Fibroblast of the aortic adventitia (primary cell): Measurements from ENCODE around the gene SLAMF8. TPM values are rescaled to one million over a fixed set of nuclear protein-coding genes. Genes with fewer than 3 reads are reported as not detected.

Source experiments
- DNase-seq: peaks from one replicate; pipeline ENCODE4 v3.0.0-alpha.2; 2010; ENCODE audit warnings: low read depth
- H3K4me3 ChIP-seq: 2 replicates; pipeline ENCODE4 v1.5.1; 2011; ENCODE audit warnings: low read depth, mild to moderate bottlenecking, control low read depth, low read length, moderate library complexity
- total RNA-seq: library from RNA; depleted of rRNA; stranded (reverse); fragments of >200 nt; gene quantifications from 2 replicates; pipeline ENCODE4 v1.2.3, GENCODE V29; 2012; ENCODE audit warnings: low replicate concordance
- TF ChIP-seq, protein P1 (sequence below): IDR thresholded peaks from 2 replicates; pipeline ENCODE4 v1.5.1; 2011; ENCODE audit warnings: mild to moderate bottlenecking, low read length, control low read depth, inconsistent platforms; ENCODE audit not compliant: insufficient read depth

SLAMF8 gene
- total RNA-seq, 1 donor: not detected

DNA sequence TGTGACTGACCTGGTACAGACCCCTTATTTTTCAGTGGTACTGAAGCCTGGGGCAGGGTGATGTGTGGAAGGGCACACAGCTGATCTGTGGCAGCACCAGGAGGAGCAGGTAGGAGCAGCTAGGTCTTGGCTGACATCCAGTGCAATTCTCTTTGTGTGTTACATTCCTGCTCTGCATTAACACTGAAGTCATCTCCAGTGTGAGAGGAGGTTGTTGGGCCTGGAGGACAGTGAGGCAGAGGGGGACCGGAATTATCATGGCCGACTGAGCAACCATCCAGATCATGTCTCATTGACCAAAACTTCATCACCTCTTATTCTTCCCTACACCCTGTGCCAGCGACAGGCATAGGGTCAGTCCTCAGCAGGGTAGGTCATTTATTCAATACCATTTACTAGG lies 1.5 kb downstream of the SLAMF8 start:
- DNase-seq: no peak
- no peak overlapping the region for H3K4me3 ChIP-seq
- TF ChIP-seq, protein P1, sequence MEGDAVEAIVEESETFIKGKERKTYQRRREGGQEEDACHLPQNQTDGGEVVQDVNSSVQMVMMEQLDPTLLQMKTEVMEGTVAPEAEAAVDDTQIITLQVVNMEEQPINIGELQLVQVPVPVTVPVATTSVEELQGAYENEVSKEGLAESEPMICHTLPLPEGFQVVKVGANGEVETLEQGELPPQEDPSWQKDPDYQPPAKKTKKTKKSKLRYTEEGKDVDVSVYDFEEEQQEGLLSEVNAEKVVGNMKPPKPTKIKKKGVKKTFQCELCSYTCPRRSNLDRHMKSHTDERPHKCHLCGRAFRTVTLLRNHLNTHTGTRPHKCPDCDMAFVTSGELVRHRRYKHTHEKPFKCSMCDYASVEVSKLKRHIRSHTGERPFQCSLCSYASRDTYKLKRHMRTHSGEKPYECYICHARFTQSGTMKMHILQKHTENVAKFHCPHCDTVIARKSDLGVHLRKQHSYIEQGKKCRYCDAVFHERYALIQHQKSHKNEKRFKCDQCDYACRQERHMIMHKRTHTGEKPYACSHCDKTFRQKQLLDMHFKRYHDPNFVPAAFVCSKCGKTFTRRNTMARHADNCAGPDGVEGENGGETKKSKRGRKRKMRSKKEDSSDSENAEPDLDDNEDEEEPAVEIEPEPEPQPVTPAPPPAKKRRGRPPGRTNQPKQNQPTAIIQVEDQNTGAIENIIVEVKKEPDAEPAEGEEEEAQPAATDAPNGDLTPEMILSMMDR: no peak

DNA sequence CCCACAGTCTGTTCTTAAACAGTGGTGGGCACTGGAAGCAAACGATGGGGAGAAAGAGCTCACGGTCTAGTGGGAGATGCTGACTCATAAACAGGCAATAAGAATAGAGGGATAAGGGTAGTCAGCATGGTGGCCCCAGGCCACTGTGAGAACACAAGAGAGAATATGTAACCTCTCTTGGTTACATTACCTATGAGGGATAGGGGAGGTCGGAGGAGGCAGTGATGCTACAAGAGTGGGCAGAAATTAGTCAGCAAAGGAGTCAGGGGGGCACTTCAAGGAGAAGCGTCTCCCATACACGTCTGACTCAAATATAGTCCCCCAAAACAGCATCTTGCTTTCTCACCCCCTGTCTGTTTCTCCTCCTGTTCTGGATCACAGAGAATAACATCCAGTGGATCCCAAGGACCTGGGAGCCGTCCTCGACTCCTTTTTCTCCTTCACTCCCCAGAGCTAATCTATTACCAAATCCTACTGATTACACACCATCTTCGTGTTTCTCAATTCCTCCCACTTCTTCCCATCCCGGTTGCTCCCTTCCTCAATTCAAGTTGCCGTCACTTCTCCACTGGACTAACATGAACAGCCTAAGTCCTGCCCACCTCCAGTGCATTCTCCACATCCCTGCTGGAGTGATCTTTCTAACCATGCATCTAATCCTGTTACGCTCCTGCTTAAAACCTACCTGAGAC lies 2.1 kb downstream of the SLAMF8 start:
- TF ChIP-seq, protein P1: no peak
- H3K4me3 ChIP-seq: no peak overlapping the region
- no peak for DNase-seq

DNA sequence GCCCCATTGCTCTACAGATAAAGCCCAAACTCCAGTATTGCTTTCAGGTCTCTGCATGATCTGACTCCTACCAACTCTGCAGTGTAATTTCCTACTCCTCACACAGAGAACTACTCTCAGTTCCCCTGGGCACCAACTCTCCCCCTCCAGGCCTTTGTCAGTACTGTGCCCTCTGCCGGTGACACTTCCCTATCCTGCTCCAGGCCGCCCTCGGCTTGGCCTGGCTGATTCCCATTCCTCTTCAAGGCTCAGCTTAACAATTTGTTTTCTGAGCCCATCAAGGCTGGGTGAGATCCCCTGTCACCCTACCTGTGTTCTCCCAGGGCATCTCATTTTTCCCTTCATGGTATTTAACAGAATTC lies 2.6 kb downstream of the SLAMF8 start:
- TF ChIP-seq, protein P1: no peak
- H3K4me3 ChIP-seq: no peak overlapping the region
- no peak for DNase-seq

DNA sequence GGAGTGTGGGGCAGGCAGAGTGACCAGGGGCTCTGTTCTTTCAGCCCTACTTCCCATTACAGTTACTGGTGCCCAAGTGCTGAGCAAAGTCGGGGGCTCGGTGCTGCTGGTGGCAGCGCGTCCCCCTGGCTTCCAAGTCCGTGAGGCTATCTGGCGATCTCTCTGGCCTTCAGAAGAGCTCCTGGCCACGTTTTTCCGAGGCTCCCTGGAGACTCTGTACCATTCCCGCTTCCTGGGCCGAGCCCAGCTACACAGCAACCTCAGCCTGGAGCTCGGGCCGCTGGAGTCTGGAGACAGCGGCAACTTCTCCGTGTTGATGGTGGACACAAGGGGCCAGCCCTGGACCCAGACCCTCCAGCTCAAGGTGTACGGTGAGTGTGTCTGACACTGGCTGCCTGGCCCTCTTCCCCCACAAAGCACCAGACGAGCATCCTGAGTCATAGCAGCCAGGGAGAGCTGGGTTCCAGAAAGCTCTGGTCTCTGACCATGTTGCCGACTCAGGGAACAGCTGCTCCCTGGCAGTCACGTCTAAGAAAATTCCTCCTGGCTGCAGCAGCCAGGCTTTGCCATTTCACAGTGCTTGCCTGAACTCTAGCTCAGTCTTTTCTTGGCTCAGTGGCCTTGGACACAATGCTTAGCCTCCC lies 3.3 kb downstream of the SLAMF8 start:
- peak; percentile 87 for DNase-seq
- TF ChIP-seq, protein P1: peak; percentile 12
- H3K4me3 ChIP-seq: no peak overlapping the region

DNA sequence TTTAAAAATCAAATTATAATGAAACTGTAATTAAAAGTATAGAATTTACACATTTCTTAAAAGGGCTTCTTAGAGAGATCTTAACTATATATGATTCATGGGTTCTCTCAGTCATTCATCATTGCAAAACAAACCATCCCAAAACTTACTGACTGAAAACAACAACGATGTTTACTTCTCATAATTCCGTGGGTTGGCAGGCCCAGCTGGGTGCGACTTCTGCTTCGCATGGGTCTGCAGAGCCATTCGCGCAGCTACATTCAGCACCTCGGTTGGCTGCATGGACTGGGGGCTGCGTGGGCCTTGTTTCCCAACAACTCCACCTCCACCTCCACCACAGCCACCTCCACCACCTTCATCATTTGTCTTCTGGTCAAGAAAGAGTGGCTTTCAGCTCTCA lies 4.0 kb downstream of the SLAMF8 start:
- DNase-seq: no peak
- TF ChIP-seq, protein P1: no peak

DNA sequence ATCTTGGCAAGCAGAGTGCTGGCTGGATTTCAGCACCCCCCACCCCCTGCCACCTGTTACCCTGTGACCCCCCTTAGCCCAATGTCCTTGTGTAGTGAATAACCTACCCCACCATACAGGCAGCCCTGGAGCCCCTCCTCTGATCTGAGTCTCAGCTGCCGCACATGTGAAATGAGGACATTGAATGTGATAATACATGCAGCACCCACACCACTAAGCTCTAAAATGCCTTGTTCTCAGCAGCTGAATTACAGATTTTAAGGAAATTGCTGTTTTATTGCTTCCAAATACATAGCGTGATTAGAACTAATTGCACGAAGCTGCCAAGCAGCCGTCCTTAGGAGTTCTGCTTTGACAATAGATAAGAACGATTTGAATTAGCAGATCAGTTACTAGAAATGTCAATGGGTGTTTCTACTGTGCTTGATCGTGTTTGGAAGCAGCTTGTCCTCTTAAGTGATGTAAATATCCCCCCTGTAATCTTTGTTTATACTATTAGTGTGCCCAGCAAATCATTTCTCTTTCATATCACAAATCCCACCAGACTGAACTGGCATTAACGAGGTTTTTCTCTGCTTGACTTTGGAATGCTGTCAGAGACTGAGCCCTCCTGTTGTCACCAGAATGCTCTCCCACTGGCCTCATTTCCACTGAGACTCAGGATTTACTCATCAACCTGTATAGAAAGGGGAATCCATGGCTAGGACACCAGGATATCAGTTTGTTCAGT lies 4.9 kb downstream of the SLAMF8 start:
- TF ChIP-seq, protein P1: no peak
- H3K4me3 ChIP-seq: no peak overlapping the region
- no peak for DNase-seq

More for the DNA sequence above, 4.0 kb downstream of the SLAMF8 start:
- H3K4me3 ChIP-seq: no peak overlapping the region
